Astrocyte of the spinal cord (primary cell): Measurements from ENCODE around the gene ATP1A2.

ENCODE experiments used
- DNase-seq: peaks from one replicate; pipeline ENCODE4 v3.0.0; 2011; ENCODE audit warnings: low read depth, low spot score
- H3K4me3 ChIP-seq: 2 replicates; pipeline ENCODE4 v1.5.1; 2011; ENCODE audit warnings: low read depth, mild to moderate bottlenecking, low read length, moderate library complexity
- in situ Hi-C: cut with HindIII; loops from 2 replicates; pipeline ENCODE4 v1.10.0; 2017; ENCODE audit warnings: low sequenced_read_pairs
- TF ChIP-seq, protein P1 (sequence below): IDR thresholded peaks from 2 replicates; pipeline ENCODE4 v1.5.1; 2012; ENCODE audit warnings: low read depth, mild to moderate bottlenecking, low read length, inconsistent platforms

Gene ATP1A2

DNA sequence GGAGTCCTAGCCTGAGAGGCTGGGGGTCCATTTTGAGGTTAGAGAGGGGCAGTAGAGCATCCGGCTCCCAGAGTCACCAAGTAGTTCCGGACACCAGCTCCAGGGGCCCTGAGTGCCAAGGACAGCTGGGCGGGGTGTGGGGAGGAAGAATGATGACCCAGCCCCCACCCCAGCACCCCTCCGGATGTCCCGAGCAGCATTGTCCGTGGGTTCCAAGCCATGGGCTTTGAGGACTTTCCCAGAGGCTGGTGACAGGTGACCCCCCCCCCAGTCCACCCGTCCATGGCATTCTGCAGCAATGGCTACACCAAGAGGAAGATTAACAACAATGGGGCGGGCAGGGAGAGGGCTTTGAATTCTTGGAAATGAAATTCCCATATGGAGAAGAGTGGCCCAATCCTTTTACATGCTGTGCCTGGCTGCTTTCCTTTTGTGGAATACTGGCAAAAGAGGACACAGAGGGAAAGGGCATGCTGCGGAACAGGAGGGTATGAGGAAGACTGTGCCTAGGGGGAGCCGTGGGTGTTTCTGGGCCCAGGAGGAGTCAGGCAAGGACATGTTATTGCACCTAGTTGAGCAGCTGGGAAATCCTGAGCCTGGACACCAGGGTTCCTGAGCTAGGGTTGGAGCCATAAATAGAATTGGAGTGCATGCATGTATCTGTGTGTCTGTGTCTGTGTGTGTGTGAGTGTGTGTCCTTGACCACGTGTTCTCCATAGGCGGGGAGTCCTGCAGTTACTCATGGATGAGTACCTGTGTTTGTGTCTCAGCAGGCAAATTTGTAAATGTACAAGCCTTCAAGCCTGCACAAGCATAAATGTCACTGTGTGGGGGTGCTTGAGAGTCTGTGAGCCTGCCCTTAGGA, 956 bp downstream of the ATP1A2 start:
- in situ Hi-C loops: no loop called here
- H3K4me3 ChIP-seq: peak overlapping the region; percentile 35
- TF ChIP-seq, protein P1, sequence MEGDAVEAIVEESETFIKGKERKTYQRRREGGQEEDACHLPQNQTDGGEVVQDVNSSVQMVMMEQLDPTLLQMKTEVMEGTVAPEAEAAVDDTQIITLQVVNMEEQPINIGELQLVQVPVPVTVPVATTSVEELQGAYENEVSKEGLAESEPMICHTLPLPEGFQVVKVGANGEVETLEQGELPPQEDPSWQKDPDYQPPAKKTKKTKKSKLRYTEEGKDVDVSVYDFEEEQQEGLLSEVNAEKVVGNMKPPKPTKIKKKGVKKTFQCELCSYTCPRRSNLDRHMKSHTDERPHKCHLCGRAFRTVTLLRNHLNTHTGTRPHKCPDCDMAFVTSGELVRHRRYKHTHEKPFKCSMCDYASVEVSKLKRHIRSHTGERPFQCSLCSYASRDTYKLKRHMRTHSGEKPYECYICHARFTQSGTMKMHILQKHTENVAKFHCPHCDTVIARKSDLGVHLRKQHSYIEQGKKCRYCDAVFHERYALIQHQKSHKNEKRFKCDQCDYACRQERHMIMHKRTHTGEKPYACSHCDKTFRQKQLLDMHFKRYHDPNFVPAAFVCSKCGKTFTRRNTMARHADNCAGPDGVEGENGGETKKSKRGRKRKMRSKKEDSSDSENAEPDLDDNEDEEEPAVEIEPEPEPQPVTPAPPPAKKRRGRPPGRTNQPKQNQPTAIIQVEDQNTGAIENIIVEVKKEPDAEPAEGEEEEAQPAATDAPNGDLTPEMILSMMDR: no peak
- peak; percentile 50 for DNase-seq

GRCh38 chr1:160117300-160117699, 1.7 kb downstream of the ATP1A2 start:
- H3K4me3 ChIP-seq: peak overlapping the region; percentile 35
- no peak for DNase-seq
- in situ Hi-C loops: no loop called here
- TF ChIP-seq, protein P1: no peak

- H3K4me3 ChIP-seq: peak overlapping the region; percentile 35
Observed at GRCh38 chr1:160117709-160118183, 2.2 kb downstream of the ATP1A2 start.

DNA sequence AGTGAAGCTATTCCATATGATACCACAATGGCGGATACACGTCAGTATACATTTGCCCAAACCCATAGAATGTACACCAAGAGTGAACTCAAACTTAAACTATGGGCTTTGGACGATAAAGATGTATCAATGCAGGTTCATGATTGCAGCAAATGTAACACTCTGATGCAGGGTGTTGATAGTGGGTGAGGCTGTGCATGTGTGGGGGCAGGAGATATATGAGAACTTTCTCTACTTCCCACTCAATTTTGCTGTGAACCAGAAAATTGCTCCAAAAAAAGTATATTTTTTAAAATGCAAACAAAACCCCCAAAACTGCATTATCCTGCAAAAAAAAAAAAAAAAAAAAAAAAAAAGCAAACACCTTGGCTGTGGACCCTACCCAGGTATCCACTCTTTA, 3.4 kb downstream of the ATP1A2 start:
- no peak overlapping the region for H3K4me3 ChIP-seq
- DNase-seq: no peak
- in situ Hi-C loops: no loop called here
- TF ChIP-seq, protein P1: no peak

More at GRCh38 chr1:160117709-160118183, 2.2 kb downstream of the ATP1A2 start:
- peak; percentile 60 for DNase-seq
- in situ Hi-C loops: no loop called here
- TF ChIP-seq, protein P1: no peak

DNA sequence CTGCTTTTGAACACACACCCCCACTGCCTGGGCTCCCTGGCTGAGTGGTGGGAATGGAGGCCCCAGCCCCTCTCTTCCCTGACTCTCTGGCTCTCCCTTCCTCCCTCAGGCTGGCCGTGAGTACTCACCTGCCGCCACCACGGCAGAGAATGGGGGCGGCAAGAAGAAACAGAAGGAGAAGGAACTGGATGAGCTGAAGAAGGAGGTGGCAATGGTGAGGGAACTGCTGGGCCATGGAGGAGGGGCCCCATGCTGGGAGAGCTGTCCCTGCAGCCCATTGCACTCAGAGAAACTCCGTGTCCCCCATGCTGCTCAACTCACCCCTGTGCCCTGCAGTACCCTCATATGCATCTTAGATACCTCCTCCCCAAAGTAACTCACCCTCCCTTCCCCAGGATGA, 5.2 kb downstream of the ATP1A2 start:
- DNase-seq: no peak
- no peak overlapping the region for H3K4me3 ChIP-seq
- TF ChIP-seq, protein P1: no peak
- in situ Hi-C loops: no loop called here

GRCh38 chr1:160121388-160121787, 5.8 kb downstream of the ATP1A2 start:
- DNase-seq: no peak
- in situ Hi-C loops: no loop called here
- H3K4me3 ChIP-seq: no peak overlapping the region
- TF ChIP-seq, protein P1: no peak
